ENCODE measurements around the gene MEP1A.
A peak's percentile ranks its signal among the peaks of the same experiment; 100 is the strongest.
"Not testable (repeated sequence)": the region's sequence is repeated elsewhere in the genome, so short reads cannot be mapped to it uniquely, and the experiment has no call there.

Gene MEP1A

GRCh38 chr6:46834257-46834916, 41.2 kb downstream of the MEP1A start:
- DNase-seq (ENCODE audit: low read depth): not testable (repeated sequence)

GRCh38 chr6:46834991-46835390, 41.8 kb downstream of the MEP1A start:
- not testable (repeated sequence) for DNase-seq (ENCODE audit: low read depth)

DNA sequence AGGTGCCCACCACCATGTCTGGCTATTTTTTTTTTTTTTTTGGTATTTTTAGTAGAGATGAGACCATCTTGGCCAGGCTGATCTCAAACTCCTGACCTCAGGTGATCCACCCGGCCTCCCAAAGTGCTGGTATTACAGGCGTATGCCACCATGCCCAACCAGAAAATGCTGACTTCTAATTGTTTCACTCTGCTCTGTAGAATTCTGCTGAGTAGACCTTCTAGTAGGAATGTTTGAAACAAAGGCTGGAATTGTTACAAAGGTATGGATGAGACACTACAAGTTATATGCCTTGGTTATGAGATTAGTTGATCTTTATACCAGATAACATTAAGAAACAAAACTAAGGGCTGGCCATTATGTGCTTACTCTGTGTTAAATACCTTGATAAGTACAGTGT, 44.8 kb downstream of the MEP1A start:
- no peak for DNase-seq (ENCODE audit: low read depth)

DNA sequence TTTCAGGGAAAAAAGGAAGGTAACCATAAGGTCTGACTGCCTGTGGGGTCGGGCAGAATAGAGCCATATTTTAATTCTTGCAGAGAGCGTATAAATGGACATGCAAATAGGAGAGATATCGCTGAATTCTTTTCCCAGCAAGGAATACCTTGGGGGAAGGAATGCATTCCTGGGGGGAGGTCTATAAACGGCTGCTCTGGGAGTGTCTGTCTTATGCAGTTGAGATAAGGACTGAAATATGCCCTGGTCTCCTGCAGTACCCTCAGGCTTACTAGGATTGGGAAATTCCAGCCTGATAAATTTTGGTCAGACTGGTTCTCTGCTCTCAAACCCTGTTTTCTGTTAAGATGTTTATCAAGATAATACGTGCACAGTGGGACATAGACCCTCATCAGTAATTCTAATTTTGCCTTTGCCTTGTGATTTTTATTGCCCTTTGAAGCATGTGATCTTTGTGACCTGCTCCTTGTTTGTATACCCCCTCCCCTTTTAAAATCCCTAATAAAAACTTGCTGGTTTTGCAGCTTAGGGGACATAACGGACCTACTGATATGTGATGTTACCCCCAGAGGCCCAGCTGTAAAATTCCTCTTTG, 49.2 kb downstream of the MEP1A start:
- not testable (repeated sequence) for DNase-seq (ENCODE audit: low read depth)

DNA sequence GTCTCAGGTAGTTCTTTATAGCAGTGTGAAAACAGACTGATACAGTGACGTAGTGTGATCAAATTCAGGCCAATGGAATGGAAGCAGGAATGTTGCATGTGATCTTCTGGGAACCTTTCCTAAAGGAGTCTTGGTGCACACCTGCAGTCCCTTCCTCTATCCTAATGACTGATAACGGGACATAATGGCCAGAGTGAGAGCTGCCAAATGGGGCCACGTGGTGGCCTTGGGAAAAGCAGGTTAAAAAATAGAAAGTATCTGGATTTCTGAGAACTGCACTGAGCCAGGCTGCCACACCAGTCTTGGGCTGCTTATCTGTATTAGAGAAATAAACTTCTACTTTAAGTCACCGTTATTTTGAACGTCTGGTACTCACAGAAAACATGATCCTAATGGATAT, 51.9 kb downstream of the MEP1A start:
- no peak for DNase-seq (ENCODE audit: low read depth)

DNA sequence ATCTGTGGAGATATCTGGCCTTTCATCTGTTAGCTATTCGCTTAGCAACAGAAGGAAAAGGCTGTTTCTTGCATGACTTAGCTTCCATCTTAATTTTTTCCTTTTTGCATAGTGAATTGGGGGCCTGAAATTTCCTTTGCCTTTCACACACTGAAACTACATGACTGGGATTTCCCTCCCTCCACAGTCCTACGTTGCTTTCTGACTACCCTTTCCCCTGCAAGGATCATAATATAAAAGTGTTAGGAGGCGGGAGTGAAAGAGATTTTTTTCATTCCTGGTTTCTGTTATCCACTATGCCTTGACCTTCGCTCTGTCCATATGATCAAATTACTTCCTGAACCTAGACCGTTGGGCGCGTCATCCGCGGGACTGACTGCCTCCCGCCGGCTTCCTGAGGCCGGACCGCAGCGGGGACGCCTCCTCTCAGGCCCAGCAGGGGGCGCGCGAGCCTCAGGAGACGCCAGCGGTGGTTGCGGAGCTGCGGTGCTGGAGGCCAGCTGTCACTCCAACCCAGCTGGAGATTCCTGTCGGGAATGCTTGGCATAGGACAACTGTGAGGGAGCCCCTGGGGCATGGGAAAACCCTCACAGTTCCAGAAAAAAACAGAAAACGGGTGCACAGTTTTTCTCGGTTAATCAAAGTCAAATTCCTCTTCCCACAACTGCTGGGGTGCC, 55.6 kb downstream of the MEP1A start:
- peak; percentile 53 for DNase-seq (ENCODE audit: low read depth)

DNA sequence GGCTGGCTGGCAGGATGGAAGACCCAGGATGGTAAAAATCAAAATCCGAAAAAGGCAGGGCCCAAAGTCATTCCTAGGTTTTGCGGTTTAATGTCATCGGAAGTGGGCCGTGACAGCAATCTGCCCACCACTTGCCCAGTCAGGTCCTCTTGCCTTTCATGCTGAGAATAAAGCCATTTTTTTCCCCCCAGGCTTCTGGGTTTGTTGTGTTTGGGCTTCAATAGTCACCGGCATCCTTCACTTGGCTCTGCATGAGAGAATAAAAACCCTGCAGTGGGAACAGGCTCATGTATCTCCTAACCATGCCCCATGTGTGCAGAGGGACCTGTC, 56.1 kb downstream of the MEP1A start:
- no peak for DNase-seq (ENCODE audit: low read depth)

DNA sequence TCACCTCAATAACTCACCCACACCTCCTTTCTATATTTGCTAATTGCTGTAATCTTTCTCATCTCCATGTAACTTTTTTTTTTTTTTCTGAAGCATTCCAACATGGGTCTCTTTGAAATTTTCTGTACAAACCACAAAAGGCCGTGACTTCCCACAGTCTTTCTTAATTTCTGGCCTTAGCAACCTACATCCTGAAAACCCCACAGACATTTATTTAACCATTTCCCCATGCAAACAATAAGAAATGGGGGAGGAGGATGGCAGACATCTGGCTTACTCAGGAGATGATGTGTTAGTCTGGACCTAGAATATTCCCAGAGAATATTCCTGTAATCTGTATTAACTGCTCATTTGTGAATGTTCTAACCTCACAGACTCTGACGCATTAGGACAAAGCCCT, 57.6 kb downstream of the MEP1A start:
- no peak for DNase-seq (ENCODE audit: low read depth)

DNA sequence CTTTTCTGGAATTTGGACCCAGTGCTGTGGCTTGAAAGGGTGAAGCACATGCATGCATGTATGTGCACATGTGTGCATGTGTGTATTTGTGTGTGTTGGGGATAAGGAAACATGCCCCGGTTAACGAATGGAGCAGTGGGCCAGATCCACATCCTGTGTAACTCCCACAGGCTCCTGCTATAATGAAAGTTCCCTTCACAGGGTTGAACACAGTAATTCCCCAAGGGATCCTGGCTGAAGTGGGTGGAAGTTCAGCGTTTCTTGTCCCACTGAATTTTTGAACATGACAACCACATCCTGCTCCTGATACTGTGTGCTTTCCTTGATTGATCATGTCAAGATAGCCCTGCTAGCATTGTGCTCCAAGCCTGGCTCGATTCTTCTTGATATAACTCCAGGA, 58.4 kb downstream of the MEP1A start:
- DNase-seq (ENCODE audit: low read depth): not testable (repeated sequence)

- DNase-seq (ENCODE audit: low read depth): not testable (repeated sequence)
Observed at GRCh38 chr6:46855966-46856365, 62.8 kb downstream of the MEP1A start.

- no peak for DNase-seq (ENCODE audit: low read depth)
Observed at GRCh38 chr6:46862381-46862780, 69.2 kb downstream of the MEP1A start.

DNA sequence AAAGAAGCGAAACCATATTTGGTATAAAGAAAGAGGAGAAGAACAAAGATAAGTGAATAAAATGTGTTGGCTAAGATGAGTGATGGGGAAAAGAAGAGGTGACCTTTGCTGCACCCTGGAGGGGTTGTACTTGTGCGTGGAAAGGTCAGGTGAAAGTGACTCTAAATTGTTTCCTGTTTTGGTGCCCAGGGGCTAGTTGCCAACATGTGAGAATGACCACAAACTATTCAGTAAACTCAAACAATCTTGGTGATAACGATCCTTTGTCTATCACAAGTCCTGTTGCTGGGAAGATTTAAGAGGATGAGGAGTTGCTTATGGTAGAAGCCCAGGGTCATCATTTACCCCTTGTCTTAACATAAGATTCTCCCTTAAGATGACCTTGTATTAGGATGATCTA, 70.6 kb downstream of the MEP1A start:
- DNase-seq (ENCODE audit: low read depth): no peak

- no peak for DNase-seq (ENCODE audit: low read depth)
Observed at GRCh38 chr6:46865221-46865620, 72.0 kb downstream of the MEP1A start.

DNA sequence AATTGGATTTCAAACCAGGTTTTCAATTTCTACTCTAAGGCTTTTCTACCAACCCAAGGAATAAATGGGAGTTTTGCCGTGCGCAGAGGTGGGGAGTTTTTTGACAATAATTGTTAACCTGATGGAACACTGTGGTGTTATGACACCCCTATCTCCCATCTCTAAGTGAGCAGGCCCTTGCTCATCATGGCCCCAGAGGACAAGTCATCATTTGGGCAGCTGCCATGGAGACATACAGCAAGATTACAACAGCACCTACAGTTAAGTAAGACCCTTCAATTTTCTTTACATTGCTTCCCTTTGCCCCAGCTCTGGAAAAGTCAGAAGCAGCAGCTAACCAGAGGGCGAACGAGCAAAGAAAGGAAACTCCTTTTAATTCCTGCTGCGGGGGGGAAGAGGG, 74.2 kb downstream of the MEP1A start:
- no peak for DNase-seq (ENCODE audit: low read depth)

GRCh38 chr6:46876126-46876525, 82.9 kb downstream of the MEP1A start:
- no peak for DNase-seq (ENCODE audit: low read depth)

DNA sequence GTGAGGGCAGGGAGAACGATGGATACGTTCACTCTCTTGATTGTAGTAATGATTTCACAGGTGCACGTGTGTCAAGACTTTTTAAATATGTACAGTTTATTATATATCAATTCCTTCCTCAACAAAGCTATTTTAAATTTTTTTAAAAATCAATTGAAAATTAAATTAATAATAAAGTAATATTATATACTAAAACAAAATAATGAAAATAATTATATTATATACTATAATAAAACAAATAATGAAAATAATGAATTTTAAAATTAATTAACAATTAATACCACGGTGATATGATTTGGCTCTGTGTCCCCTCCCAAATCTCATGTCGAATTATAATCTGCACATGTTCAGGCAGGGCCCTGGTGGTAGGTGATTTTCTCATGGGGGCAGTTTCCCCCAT, 85.8 kb downstream of the MEP1A start:
- no peak for DNase-seq (ENCODE audit: low read depth)

- no peak for DNase-seq (ENCODE audit: low read depth)
Observed at GRCh38 chr6:46882645-46883044, 89.5 kb downstream of the MEP1A start.

DNA sequence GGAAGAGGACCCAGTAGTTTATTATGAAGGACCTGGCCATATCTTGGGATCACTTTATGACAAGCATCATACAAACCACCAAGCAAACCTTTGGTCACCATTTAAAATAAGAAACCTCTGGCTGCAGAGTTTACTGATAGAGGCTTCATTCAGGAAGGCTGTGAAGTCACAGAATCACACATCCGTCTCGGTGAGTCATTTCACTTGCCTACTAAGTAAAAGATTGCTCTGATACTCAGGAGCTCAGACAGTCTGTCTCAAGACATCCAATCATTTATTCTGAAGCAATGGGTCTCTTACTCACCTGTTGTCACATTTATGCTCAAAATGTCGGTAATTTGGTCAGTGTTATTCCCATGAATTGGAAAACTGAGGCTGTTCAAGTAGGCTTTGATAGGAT, 94.8 kb downstream of the MEP1A start:
- DNase-seq (ENCODE audit: low read depth): no peak

- no peak for DNase-seq (ENCODE audit: low read depth)
Observed at GRCh38 chr6:46888578-46888977, 95.4 kb downstream of the MEP1A start.
